PC-9 (cell line): ENCODE data around the gene VCAM1.

Experiments used
- EZH2 ChIP-seq: fragments of 200-600 bp; sonication (generic); IDR thresholded peaks from 2 replicates; pipeline ENCODE4 v1.8.0; 2017; ENCODE audit warnings: antibody characterized with exemption, low read depth
- TF ChIP-seq, protein P1 (sequence below): fragments of 200-600 bp; sonication (generic); conservative IDR thresholded peaks from 2 replicates; pipeline ENCODE4 v1.6.1; 2017; ENCODE audit warnings: mixed run types, antibody characterized with exemption, mild to moderate bottlenecking, moderate library complexity

DNA sequence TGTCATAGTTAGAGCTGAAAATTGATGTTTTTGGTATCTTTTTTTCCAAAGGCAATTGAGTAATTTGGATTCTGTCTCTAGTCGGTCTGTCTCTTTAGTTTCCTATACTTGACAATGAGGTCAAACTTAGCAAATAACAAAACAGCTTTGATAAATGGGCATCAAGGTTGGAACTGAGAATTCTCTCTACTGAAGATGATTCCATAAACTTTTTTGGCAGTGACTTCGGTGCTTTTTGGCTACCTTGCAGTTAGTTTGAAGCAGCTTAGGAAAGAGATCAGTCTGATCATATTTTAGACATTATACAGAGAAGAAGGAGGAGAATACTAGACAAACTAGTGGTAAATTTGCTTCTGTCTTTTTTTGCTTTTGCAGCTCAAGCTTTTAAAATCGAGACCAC is 559 bp downstream of the VCAM1 start:
- TF ChIP-seq EZH2: no peak
- TF ChIP-seq, protein P1, sequence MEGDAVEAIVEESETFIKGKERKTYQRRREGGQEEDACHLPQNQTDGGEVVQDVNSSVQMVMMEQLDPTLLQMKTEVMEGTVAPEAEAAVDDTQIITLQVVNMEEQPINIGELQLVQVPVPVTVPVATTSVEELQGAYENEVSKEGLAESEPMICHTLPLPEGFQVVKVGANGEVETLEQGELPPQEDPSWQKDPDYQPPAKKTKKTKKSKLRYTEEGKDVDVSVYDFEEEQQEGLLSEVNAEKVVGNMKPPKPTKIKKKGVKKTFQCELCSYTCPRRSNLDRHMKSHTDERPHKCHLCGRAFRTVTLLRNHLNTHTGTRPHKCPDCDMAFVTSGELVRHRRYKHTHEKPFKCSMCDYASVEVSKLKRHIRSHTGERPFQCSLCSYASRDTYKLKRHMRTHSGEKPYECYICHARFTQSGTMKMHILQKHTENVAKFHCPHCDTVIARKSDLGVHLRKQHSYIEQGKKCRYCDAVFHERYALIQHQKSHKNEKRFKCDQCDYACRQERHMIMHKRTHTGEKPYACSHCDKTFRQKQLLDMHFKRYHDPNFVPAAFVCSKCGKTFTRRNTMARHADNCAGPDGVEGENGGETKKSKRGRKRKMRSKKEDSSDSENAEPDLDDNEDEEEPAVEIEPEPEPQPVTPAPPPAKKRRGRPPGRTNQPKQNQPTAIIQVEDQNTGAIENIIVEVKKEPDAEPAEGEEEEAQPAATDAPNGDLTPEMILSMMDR: no peak
